ENCODE results near the gene TMPRSS11E. TPM values are rescaled to one million over a fixed set of nuclear protein-coding genes. Genes with fewer than 3 reads are reported as not detected.
"Not testable (repeated sequence)": the region's sequence is repeated elsewhere in the genome, so short reads cannot be mapped to it uniquely, and the experiment has no call there.

TMPRSS11E gene, protein sequence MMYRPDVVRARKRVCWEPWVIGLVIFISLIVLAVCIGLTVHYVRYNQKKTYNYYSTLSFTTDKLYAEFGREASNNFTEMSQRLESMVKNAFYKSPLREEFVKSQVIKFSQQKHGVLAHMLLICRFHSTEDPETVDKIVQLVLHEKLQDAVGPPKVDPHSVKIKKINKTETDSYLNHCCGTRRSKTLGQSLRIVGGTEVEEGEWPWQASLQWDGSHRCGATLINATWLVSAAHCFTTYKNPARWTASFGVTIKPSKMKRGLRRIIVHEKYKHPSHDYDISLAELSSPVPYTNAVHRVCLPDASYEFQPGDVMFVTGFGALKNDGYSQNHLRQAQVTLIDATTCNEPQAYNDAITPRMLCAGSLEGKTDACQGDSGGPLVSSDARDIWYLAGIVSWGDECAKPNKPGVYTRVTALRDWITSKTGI
- polyA plus RNA-seq (2012; ENCODE audit: insufficient read depth, insufficient read length, low read depth) = not detected

DNA sequence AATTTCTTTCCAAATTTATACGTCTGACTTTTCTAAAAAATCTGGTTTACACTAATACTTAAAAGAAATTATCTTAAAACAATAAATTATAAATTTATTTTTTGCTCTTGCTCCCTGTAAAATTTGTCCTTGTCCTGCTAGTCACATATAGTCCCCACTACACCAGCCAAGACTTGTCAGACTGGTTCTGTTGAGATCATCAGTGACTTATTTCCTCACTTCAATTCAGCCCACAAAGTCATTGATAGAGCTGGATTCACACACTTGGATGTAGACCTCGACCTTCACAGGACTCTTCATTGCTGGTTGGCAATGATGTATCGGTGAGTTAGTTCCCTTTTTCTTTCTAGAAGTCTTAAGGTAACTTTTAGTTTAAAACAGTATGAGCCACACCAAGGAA is at the start of gene TMPRSS11E:
Gene TMPRSS11E (plus strand): TSS at position 263 of the 400 bp plus-strand sequence. CDS start 50 bp downstream, at position 313.
- H3K4me3 ChIP-seq (ENCODE audit: low read depth, low read length) = no peak within 1 kb of the TSS
- TF ChIP-seq CTCF (IDR thresholded peaks at IDR 0.05; ENCODE audit: low read depth, low read length) = no peak
- no peaks in the 10 kb centered on the region for H3K27me3 ChIP-seq
- no peaks in the 10 kb centered on the region for H3K4me1 ChIP-seq
- no peaks in the 10 kb centered on the region for H3K9me3 ChIP-seq
- H3K36me3 ChIP-seq = no peaks in the 10 kb centered on the region
- DNase-seq = no peak

- no peak overlapping the region for H3K4me3 ChIP-seq (ENCODE audit: low read depth, low read length)
- H3K4me1 ChIP-seq = no peaks in the 10 kb centered on the region
- no peak for TF ChIP-seq CTCF (IDR thresholded peaks at IDR 0.05; ENCODE audit: low read depth, low read length)
- no peaks in the 10 kb centered on the region for H3K9me3 ChIP-seq
- peaks cover 2% of the 10 kb centered on the region; the same call in 1 of the 2 replicates for H3K27me3 ChIP-seq
- no peak for DNase-seq
- no peaks in the 10 kb centered on the region for H3K36me3 ChIP-seq
Measured at GRCh38 chr4:68399306-68399705, 48.0 kb upstream of the TMPRSS11E start.

DNA sequence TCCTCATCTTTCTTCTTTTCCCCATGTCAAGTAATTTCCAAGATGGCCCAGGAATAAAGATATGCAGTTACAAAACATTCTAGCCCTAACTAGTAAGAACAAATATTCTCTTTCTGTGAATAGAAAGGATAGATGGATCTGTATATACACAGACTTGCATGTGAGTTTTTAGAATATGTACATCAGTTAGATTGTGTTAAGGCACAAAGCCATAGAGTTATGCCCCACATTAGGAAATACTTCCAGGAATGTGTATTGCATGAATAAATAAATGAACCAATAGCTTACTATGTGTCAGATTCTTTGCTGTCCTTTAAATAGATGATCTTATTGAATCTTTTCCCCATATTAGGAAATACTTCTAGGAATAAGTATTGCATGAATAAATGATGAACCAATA is 46.0 kb upstream of the TMPRSS11E start:
- no peak overlapping the region for H3K4me3 ChIP-seq (ENCODE audit: low read depth, low read length)
- no peaks in the 10 kb centered on the region for H3K36me3 ChIP-seq
- DNase-seq = no peak
- H3K4me1 ChIP-seq = no peaks in the 10 kb centered on the region
- H3K9me3 ChIP-seq = no peaks in the 10 kb centered on the region
- H3K27me3 ChIP-seq = peaks cover 3% of the 10 kb centered on the region; the same call in 1 of the 2 replicates
- TF ChIP-seq CTCF (IDR thresholded peaks at IDR 0.05; ENCODE audit: low read depth, low read length) = no peak

DNA sequence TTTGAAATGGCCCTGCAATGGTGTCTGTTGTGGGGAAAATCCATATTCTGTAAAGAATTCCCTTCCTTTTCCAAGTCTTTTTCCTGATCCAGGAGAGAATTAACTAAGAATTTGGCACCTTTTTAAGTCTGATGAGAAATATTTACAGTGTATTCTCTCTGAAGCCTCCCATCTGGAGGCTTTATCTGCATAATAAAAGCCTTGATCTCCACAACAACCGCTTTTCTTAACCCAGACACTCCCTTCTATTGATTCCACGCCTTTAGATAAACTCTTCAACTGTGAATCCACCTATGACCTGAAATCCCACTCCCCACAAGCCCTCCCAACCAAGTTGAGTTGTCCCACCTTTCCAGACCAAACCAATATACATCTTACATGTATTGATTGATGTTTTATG is 43.1 kb upstream of the TMPRSS11E start:
- no peak for TF ChIP-seq CTCF (IDR thresholded peaks at IDR 0.05; ENCODE audit: low read depth, low read length)
- Histone ChIP-seq H3K9me3 (no peaks in the 10 kb centered on the region), H3K36me3 (no peaks in the 10 kb centered on the region), H3K4me1 (no peaks in the 10 kb centered on the region), H3K4me3 (ENCODE audit: low read depth, low read length) (no peak overlapping the region), H3K27me3 (peaks cover 3% of the 10 kb centered on the region; the same call in 1 of the 2 replicates)
- DNase-seq = no peak

DNA sequence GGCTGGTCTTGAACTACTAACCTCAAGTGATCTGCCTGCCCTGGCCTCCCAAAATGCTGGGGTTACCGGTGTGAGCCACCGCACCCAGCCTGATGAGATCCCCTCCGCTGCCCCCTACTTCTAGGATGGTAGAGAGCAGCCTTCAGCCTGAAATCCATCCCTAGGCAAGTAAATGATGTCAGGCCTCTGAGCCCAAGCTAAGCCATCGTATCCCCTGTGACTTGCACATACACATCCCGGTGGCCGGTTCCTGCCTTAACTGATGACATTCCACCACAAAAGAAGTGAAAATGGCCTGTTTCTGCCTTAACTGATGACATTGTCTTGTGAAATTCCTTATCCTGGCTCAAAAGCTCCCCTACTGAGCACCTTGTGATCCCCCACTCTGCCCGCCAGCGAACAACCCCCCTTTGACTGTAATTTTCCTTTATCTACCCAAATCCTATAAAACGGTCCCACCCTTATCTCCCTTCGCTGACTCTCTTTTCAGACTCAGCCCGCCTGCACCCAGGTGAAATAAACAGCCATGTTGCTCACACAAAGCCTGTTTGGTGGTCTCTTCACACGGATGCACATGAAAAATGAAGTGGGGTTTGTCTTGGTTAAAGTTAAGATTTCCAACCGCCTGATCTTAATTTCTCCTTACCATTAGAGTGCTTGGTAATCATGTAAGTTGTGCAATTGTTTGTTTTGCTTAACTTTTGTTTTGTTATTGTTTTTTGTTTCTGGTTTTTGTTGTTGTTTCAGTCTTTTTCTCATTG is 41.4 kb upstream of the TMPRSS11E start:
- H3K4me3 ChIP-seq (ENCODE audit: low read depth, low read length); H3K4me1 ChIP-seq; H3K27me3 ChIP-seq; DNase-seq; H3K9me3 ChIP-seq; H3K36me3 ChIP-seq: not testable (repeated sequence)

GRCh38 chr4:68406479-68406859 is 40.8 kb upstream of the TMPRSS11E start:
- H3K4me3 ChIP-seq (ENCODE audit: low read depth, low read length) = no peak overlapping the region
- no peaks in the 10 kb centered on the region for H3K4me1 ChIP-seq
- no peaks in the 10 kb centered on the region for H3K36me3 ChIP-seq
- peaks cover 3% of the 10 kb centered on the region; the same call in 1 of the 2 replicates for H3K27me3 ChIP-seq
- H3K9me3 ChIP-seq = no peaks in the 10 kb centered on the region
- DNase-seq = no peak
- TF ChIP-seq CTCF (IDR thresholded peaks at IDR 0.05; ENCODE audit: low read depth, low read length) = no peak

- DNase-seq; H3K9me3 ChIP-seq; H3K4me3 ChIP-seq (ENCODE audit: low read depth, low read length); H3K36me3 ChIP-seq; H3K4me1 ChIP-seq; H3K27me3 ChIP-seq: not testable (repeated sequence)
Measured at GRCh38 chr4:68407015-68407867, 40.0 kb upstream of the TMPRSS11E start.

Data from BE2C (cell line).